PC-9 (cell line): ENCODE data around the gene TEX51. TPM values are rescaled to one million over a fixed set of nuclear protein-coding genes. Genes with fewer than 3 reads are reported as not detected.

Source experiments
- BruUV-seq: library from RNA; stranded (reverse); fragments of 400-500 nt; replicated peaks from 2 replicates; lab custom pipeline; 2021; lab: Mats Ljungman, UMichigan
- CTCF ChIA-PET: fragments of 300-600 bp; sonication (Branson Sonifier 250); formaldehyde crosslinking; loops from one replicate; lab custom pipeline; 2022; ENCODE audit warnings: antibody characterized with exemption; lab: Charles Lee
- POLR2A ChIA-PET: fragments of 300-600 bp; sonication (Branson Sonifier 250); formaldehyde crosslinking; loops from one replicate; lab custom pipeline; 2022; ENCODE audit warnings: antibody characterized with exemption; ENCODE audit not compliant: unreplicated experiment; lab: Charles Lee
- DNase-seq, 2 experiments: peaks; one replicate each; pipeline versions ENCODE4 v3.0.0 to v3.0.0-alpha.2; 2015 to 2022; ENCODE audit warnings: mixed read lengths in 1 of 2
- H2AFZ ChIP-seq: fragments of 200-600 bp; sonication (generic); 2 replicates; pipeline ENCODE4 v1.8.1; 2017; ENCODE audit warnings: antibody characterized with exemption
- H3F3A ChIP-seq: fragments of 200-600 bp; sonication (generic); 2 replicates; pipeline ENCODE4 v1.8.1; 2017; ENCODE audit warnings: antibody characterized with exemption, mild to moderate bottlenecking, low read depth; ENCODE audit not compliant: insufficient read depth
- H3K27ac ChIP-seq: fragments of 200-600 bp; sonication (generic); 2 replicates; pipeline ENCODE4 v1.6.1; 2016; ENCODE audit warnings: mixed run types
- H3K27me3 ChIP-seq: fragments of 200-600 bp; sonication (generic); 2 replicates; pipeline ENCODE4 v1.6.1; 2016; ENCODE audit warnings: low read depth, mixed run types; ENCODE audit not compliant: insufficient read depth
- H3K36me3 ChIP-seq: fragments of 200-600 bp; sonication (generic); 2 replicates; pipeline ENCODE4 v1.6.1; 2016; ENCODE audit warnings: low read depth, mixed run types
- H3K4me1 ChIP-seq: fragments of 200-600 bp; sonication (generic); replicated peaks from 2 replicates; pipeline ENCODE4 v1.6.1; 2016; ENCODE audit warnings: mixed run types; ENCODE audit not compliant: insufficient read depth
- H3K4me2 ChIP-seq: fragments of 200-600 bp; sonication (generic); 2 replicates; pipeline ENCODE4 v1.6.1; 2017; ENCODE audit warnings: mixed run types
- H3K4me3 ChIP-seq: fragments of 200-600 bp; sonication (generic); 2 replicates; pipeline ENCODE4 v1.6.1; 2016; ENCODE audit warnings: mixed run types
- H3K79me2 ChIP-seq: fragments of 200-600 bp; sonication (generic); 2 replicates; pipeline ENCODE4 v1.6.1; 2017; ENCODE audit warnings: low read depth, mixed run types
- H3K9me2 ChIP-seq: fragments of 200-600 bp; sonication (generic); 2 replicates; pipeline ENCODE4 v1.8.1; 2017; ENCODE audit warnings: mild to moderate bottlenecking; ENCODE audit not compliant: insufficient read depth
- H3K9me3 ChIP-seq: fragments of 200-600 bp; sonication (generic); 2 replicates; pipeline ENCODE4 v1.8.1; 2016; ENCODE audit warnings: low read depth; ENCODE audit not compliant: insufficient read depth
- H4K20me1 ChIP-seq: fragments of 200-600 bp; sonication (generic); 2 replicates; pipeline ENCODE4 v1.8.1; 2017; ENCODE audit not compliant: insufficient read depth
- CTCF ChIP-seq: fragments of 200-600 bp; sonication (generic); conservative IDR thresholded peaks from 2 replicates; pipeline ENCODE4 v1.6.1; 2017; ENCODE audit warnings: mixed run types, antibody characterized with exemption, mild to moderate bottlenecking, moderate library complexity
- EZH2 ChIP-seq: fragments of 200-600 bp; sonication (generic); IDR thresholded peaks from 2 replicates; pipeline ENCODE4 v1.8.0; 2017; ENCODE audit warnings: antibody characterized with exemption, low read depth
- intact Hi-C: fragments of 100-400 bp; cut with micrococcal nuclease; formaldehyde crosslinking; loops from one replicate; pipeline ENCODE4 v1.10.0; 2022; ENCODE audit not compliant: unreplicated experiment
- total RNA-seq: library from RNA; stranded (reverse); gene quantifications from 2 replicates; pipeline ENCODE4 v1.2.3, GENCODE V29; 2021

Gene TEX51
- total RNA-seq, 1 experiment from 2014 or later = not detected

GRCh38 chr2:126911111-126911796 lies 12.6 kb downstream of the TEX51 start:
- no TSS peak for BruUV-seq
- no peak for TF ChIP-seq EZH2
- no peak for TF ChIP-seq CTCF
- Histone ChIP-seq H3K9me2 (no peaks in the 10 kb centered on the region), H3K4me2 (no peak overlapping the region), H3K36me3 (no peaks in the 10 kb centered on the region), H3F3A (no peaks in the 10 kb centered on the region), H3K79me2 (no peaks in the 10 kb centered on the region), H3K27ac (no peak overlapping the region), H3K4me1 (no peaks in the 10 kb centered on the region), H2AFZ (no peak overlapping the region), H3K9me3 (no peaks in the 10 kb centered on the region), H3K4me3 (no peak overlapping the region), H4K20me1 (no peaks in the 10 kb centered on the region; the same call in 1 of the 2 replicates), H3K27me3 (peaks cover 100% of the 10 kb centered on the region)
- ChIA-PET CTCF (no interaction called here), POLR2A (no interaction called here)
- intact Hi-C loops = no loop called here
- DNase-seq = no peak

GRCh38 chr2:126912201-126912600 lies 13.5 kb downstream of the TEX51 start:
- ChIA-PET CTCF (no interaction called here), POLR2A (no interaction called here)
- Histone ChIP-seq H3K27ac (no peak overlapping the region), H3K9me2 (no peaks in the 10 kb centered on the region), H3K4me2 (no peak overlapping the region), H3K9me3 (no peaks in the 10 kb centered on the region), H2AFZ (no peak overlapping the region), H3K4me3 (no peak overlapping the region), H3K4me1 (no peaks in the 10 kb centered on the region), H3K79me2 (no peaks in the 10 kb centered on the region), H3F3A (no peaks in the 10 kb centered on the region), H3K36me3 (no peaks in the 10 kb centered on the region), H4K20me1 (no peaks in the 10 kb centered on the region; the same call in 1 of the 2 replicates), H3K27me3 (peaks cover 98% of the 10 kb centered on the region)
- no TSS peak for BruUV-seq
- TF ChIP-seq EZH2 (no peak), CTCF (no peak)
- DNase-seq = no peak
- intact Hi-C loops = no loop called here

GRCh38 chr2:126913329-126913728 lies 14.6 kb downstream of the TEX51 start:
- Histone ChIP-seq H2AFZ (no peak overlapping the region), H3F3A (no peaks in the 10 kb centered on the region), H3K79me2 (no peaks in the 10 kb centered on the region), H3K27me3 (peaks cover 95% of the 10 kb centered on the region), H3K9me3 (no peaks in the 10 kb centered on the region), H3K4me1 (no peaks in the 10 kb centered on the region), H4K20me1 (no peaks in the 10 kb centered on the region; the same call in 1 of the 2 replicates), H3K4me2 (no peak overlapping the region), H3K4me3 (no peak overlapping the region), H3K36me3 (no peaks in the 10 kb centered on the region), H3K27ac (no peak overlapping the region), H3K9me2 (no peaks in the 10 kb centered on the region)
- intact Hi-C loops = no loop called here
- no peak for TF ChIP-seq CTCF
- ChIA-PET CTCF (no interaction called here), POLR2A (no interaction called here)
- no peak for DNase-seq
- no TSS peak for BruUV-seq
